ENCODE data around the gene CBFA2T3.

Gene CBFA2T3

GRCh38 chr16:88957887-88958577 is 19.0 kb downstream of the CBFA2T3 start:
- Histone ChIP-seq H3K27ac (no peak overlapping the region), H3K4me3 (no peak overlapping the region), H3K9me3 (no peaks in the 10 kb centered on the region), H3K36me3 (no peaks in the 10 kb centered on the region), H3K4me1 (no peaks in the 10 kb centered on the region), H3K27me3 (peaks cover 0 to 56% of the 10 kb centered on the region in 2 donors)
- no peak for DNase-seq
- intact Hi-C loops (cut with DNase I; ENCODE audit: low total_unique reads): no loop called here
- no peak for TF ChIP-seq CTCF (IDR thresholded peaks at IDR 0.05)

GRCh38 chr16:88957433-88957767 is 19.6 kb downstream of the CBFA2T3 start:
- Histone ChIP-seq H3K27me3 (peaks cover 0 to 62% of the 10 kb centered on the region in 2 donors), H3K36me3 (no peaks in the 10 kb centered on the region), H3K4me1 (no peaks in the 10 kb centered on the region), H3K27ac (no peak overlapping the region), H3K4me3 (no peak overlapping the region), H3K9me3 (no peaks in the 10 kb centered on the region)
- no peak for DNase-seq
- no peak for TF ChIP-seq CTCF (IDR thresholded peaks at IDR 0.05)
- intact Hi-C loops (cut with DNase I; ENCODE audit: low total_unique reads): no loop called here

- H3K27me3 ChIP-seq: peaks cover 0 to 66% of the 10 kb centered on the region in 2 donors
- no peak overlapping the region for H3K4me3 ChIP-seq
- H3K4me1 ChIP-seq: no peaks in the 10 kb centered on the region
- no peaks in the 10 kb centered on the region for H3K9me3 ChIP-seq
- no peaks in the 10 kb centered on the region for H3K36me3 ChIP-seq
- intact Hi-C loops (cut with DNase I; ENCODE audit: low total_unique reads): no loop called here
- DNase-seq: no peak
- H3K27ac ChIP-seq: no peak overlapping the region
- no peak for TF ChIP-seq CTCF (IDR thresholded peaks at IDR 0.05)
Observed at GRCh38 chr16:88956546-88957432, 20.2 kb downstream of the CBFA2T3 start.

- H3K27ac ChIP-seq: no peak overlapping the region
- H3K4me3 ChIP-seq: no peak overlapping the region
- H3K9me3 ChIP-seq: no peaks in the 10 kb centered on the region
- peaks cover 0 to 70% of the 10 kb centered on the region in 2 donors for H3K27me3 ChIP-seq
- DNase-seq: no peak
- no peaks in the 10 kb centered on the region for H3K4me1 ChIP-seq
- no peaks in the 10 kb centered on the region for H3K36me3 ChIP-seq
- TF ChIP-seq CTCF (IDR thresholded peaks at IDR 0.05): no peak
- intact Hi-C loops (cut with DNase I; ENCODE audit: low total_unique reads): no loop called here
Observed at GRCh38 chr16:88955906-88956305, 21.1 kb downstream of the CBFA2T3 start.

GRCh38 chr16:88953003-88953690 is 23.9 kb downstream of the CBFA2T3 start:
- no peak for TF ChIP-seq CTCF (IDR thresholded peaks at IDR 0.05)
- Histone ChIP-seq H3K27me3 (peaks cover 0 to 53% of the 10 kb centered on the region in 2 donors), H3K4me3 (no peak overlapping the region), H3K4me1 (no peaks in the 10 kb centered on the region), H3K9me3 (no peaks in the 10 kb centered on the region), H3K36me3 (no peaks in the 10 kb centered on the region), H3K27ac (no peak overlapping the region)
- DNase-seq: no peak
- intact Hi-C loops (cut with DNase I; ENCODE audit: low total_unique reads): no loop called here
